Activated naive CD8-positive, alpha-beta T cell treated with anti-CD3 and anti-CD28 coated beads for 36 hours (primary cell): ENCODE measurements around the gene LCE6A. TPM values are rescaled to one million over a fixed set of nuclear protein-coding genes. Genes with fewer than 3 reads are reported as not detected.

Source experiments
- DNase-seq: peaks from one replicate; pipeline ENCODE4 v3.0.0; 2021
- H3K27ac Mint-ChIP-seq: one replicate; pipeline ENCODE4 v1.8.0; 2022; ENCODE audit warnings: mild to moderate bottlenecking, moderate library complexity, mixed read lengths
- H3K27me3 Mint-ChIP-seq: one replicate; pipeline ENCODE4 v1.8.0; 2022; ENCODE audit warnings: mild to moderate bottlenecking, mixed read lengths
- H3K36me3 Mint-ChIP-seq: one replicate; pipeline ENCODE4 v1.8.0; 2021; ENCODE audit warnings: mild to moderate bottlenecking, mixed read lengths
- H3K4me1 Mint-ChIP-seq: one replicate; pipeline ENCODE4 v1.8.0; 2021; ENCODE audit warnings: mixed read lengths
- H3K4me3 Mint-ChIP-seq: one replicate; pipeline ENCODE4 v1.8.0; 2022; ENCODE audit warnings: mild to moderate bottlenecking, moderate library complexity, mixed read lengths
- H3K9me3 Mint-ChIP-seq: one replicate; pipeline ENCODE4 v1.8.0; 2022; ENCODE audit warnings: mixed read lengths
- total RNA-seq, 2 experiments: library from RNA; stranded (reverse); gene quantifications; one replicate each; pipeline ENCODE4 v1.2.3, GENCODE V29; 2021

Gene LCE6A, protein sequence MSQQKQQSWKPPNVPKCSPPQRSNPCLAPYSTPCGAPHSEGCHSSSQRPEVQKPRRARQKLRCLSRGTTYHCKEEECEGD
- total RNA-seq: not detected

- Mint-ChIP-seq H3K9me3 (no peaks in the 10 kb centered on the region), H3K4me1 (no peaks in the 10 kb centered on the region), H3K4me3 (no peak within 1 kb of the TSS), H3K27me3 (peaks cover 9% of the 10 kb centered on the region), H3K36me3 (no peaks in the 10 kb centered on the region), H3K27ac (no peak within 1 kb of the TSS)
- no peak for DNase-seq
Measured at GRCh38 chr1:152842556-152842955, at the start of gene LCE6A. TSS of gene LCE6A (plus strand) at chr1:152842856. CDS start at chr1:152843521, 665 bp downstream.

- H3K27ac Mint-ChIP-seq: no peak overlapping the region
- no peak for DNase-seq
- H3K27me3 Mint-ChIP-seq: peaks cover 25% of the 10 kb centered on the region
- no peaks in the 10 kb centered on the region for H3K9me3 Mint-ChIP-seq
- no peak overlapping the region for H3K4me3 Mint-ChIP-seq
- H3K36me3 Mint-ChIP-seq: no peaks in the 10 kb centered on the region
- H3K4me1 Mint-ChIP-seq: no peaks in the 10 kb centered on the region
Measured at GRCh38 chr1:152795686-152796085, 47.0 kb upstream of the LCE6A start.

- H3K36me3 Mint-ChIP-seq: no peaks in the 10 kb centered on the region
- H3K9me3 Mint-ChIP-seq: no peaks in the 10 kb centered on the region
- H3K4me1 Mint-ChIP-seq: no peaks in the 10 kb centered on the region
- peaks cover 29% of the 10 kb centered on the region for H3K27me3 Mint-ChIP-seq
- no peak for DNase-seq
- H3K27ac Mint-ChIP-seq: no peak within 1 kb of the TSS
- no peak within 1 kb of the TSS for H3K4me3 Mint-ChIP-seq
Measured at GRCh38 chr1:152796421-152796820, 46.2 kb upstream of the LCE6A start, which contains the start of gene LCE1D. TSS of gene LCE1D (plus strand) at chr1:152796721. CDS start at chr1:152797795, 1,074 bp downstream.

DNA sequence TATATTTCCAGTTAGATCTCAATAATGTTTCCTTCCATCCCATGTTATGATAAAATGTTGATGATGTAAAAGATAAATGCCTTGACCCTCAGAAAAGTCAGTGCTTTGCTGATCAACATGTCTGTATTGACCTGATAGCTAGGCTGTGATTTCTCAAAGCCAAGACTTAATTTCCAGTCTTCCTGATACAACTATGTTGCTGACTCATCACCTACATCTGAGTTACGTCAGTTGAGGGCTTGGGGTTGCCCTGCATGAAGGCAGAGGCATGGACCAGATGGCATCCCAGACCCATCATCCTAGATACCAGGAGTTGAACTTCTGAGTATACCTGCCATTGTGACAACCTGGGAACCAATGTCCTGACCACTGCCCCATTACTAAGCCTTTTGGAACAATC is 41.3 kb upstream of the LCE6A start:
- Mint-ChIP-seq H3K4me3 (no peak overlapping the region), H3K27me3 (peaks cover 35% of the 10 kb centered on the region), H3K27ac (no peak overlapping the region), H3K4me1 (no peaks in the 10 kb centered on the region), H3K9me3 (no peaks in the 10 kb centered on the region), H3K36me3 (no peaks in the 10 kb centered on the region)
- DNase-seq: no peak

DNA sequence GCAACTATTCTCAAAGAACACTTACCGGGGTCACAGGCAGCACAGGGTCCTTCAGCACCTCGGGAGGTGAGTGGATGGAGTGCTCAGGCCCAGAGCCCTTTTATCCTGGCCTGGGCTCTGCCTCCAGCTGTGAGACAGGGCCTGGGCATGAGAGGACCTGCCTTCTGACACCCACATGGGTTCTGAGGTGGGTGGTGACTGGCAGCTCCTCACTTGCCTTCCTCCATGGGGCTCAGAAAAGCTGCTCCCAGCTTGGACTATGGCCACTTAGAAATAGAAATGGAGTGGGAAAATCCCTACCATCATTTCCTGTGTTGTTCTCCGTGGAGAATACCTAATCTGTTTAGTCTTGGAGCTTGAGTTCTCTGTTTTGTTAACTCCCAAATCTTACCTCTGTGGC is 36.1 kb upstream of the LCE6A start, which contains the start of gene LCE1C:
Gene LCE1C (minus strand): TSS at position 76 of the 400 bp plus-strand sequence. CDS start 1,173 bp downstream, outside the sequence.
- Mint-ChIP-seq H3K27me3 (peaks cover 11% of the 10 kb centered on the region), H3K4me1 (no peaks in the 10 kb centered on the region), H3K27ac (no peak within 1 kb of the TSS), H3K36me3 (no peaks in the 10 kb centered on the region), H3K9me3 (peaks cover 2% of the 10 kb centered on the region), H3K4me3 (no peak within 1 kb of the TSS)
- no peak for DNase-seq

- peaks cover 2% of the 10 kb centered on the region for H3K9me3 Mint-ChIP-seq
- no peak overlapping the region for H3K4me3 Mint-ChIP-seq
- H3K27me3 Mint-ChIP-seq: peaks cover 14% of the 10 kb centered on the region
- H3K36me3 Mint-ChIP-seq: no peaks in the 10 kb centered on the region
- H3K4me1 Mint-ChIP-seq: no peaks in the 10 kb centered on the region
- no peak for DNase-seq
- no peak overlapping the region for H3K27ac Mint-ChIP-seq
Measured at GRCh38 chr1:152811050-152811449, 31.6 kb upstream of the LCE6A start.

DNA sequence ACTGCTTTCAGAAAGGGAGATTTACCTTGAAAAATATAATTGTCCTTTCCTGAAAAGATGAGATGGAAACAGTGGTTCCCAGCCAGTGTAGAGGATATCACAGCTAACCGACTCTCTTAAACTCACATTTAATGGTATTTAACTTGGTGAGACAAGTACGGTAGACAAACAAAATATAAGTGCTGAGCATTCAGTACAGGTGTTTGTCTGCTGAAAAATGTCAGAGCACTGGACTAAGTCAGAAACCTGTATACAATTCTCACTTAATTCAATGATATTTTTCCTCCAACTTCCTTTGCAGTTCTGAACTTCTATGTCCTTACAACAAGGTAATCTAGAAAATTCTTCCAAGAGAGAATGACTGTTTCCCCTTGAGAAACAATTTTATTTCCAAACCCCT is 31.0 kb upstream of the LCE6A start, which contains the start of gene LCE1B:
Gene LCE1B (plus strand): TSS at position 301 of the 400 bp plus-strand sequence. CDS start 476 bp downstream, outside the sequence.
- no peaks in the 10 kb centered on the region for H3K4me1 Mint-ChIP-seq
- no peaks in the 10 kb centered on the region for H3K36me3 Mint-ChIP-seq
- no peak within 1 kb of the TSS for H3K4me3 Mint-ChIP-seq
- peaks cover 2% of the 10 kb centered on the region for H3K9me3 Mint-ChIP-seq
- H3K27ac Mint-ChIP-seq: no peak within 1 kb of the TSS
- H3K27me3 Mint-ChIP-seq: peaks cover 13% of the 10 kb centered on the region
- DNase-seq: no peak

- no peak overlapping the region for H3K27ac Mint-ChIP-seq
- H3K36me3 Mint-ChIP-seq: no peaks in the 10 kb centered on the region
- peaks cover 14% of the 10 kb centered on the region for H3K27me3 Mint-ChIP-seq
- H3K4me3 Mint-ChIP-seq: no peak overlapping the region
- DNase-seq: no peak
- no peaks in the 10 kb centered on the region for H3K9me3 Mint-ChIP-seq
- no peaks in the 10 kb centered on the region for H3K4me1 Mint-ChIP-seq
Measured at GRCh38 chr1:152817309-152817708, 25.3 kb upstream of the LCE6A start.

DNA sequence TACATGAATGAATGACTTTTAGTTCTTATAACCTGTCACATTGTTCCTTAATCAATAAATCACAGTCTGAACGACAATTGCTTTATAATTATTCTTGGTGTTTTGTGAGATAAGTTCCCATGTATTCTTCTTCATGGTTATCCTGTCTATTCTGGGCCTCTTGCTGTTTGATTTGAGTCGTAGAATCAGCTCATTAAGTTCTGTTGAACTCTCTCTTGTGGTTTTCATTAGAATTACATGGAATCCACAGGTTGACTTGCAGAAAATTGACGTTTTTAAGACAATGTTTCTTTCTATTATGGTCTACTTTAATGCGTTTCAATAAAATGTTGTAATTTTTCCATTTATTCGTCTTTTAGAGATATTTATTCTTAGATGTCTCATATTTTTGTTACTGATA is 19.4 kb upstream of the LCE6A start:
- H3K36me3 Mint-ChIP-seq: no peaks in the 10 kb centered on the region
- H3K9me3 Mint-ChIP-seq: no peaks in the 10 kb centered on the region
- H3K4me1 Mint-ChIP-seq: no peaks in the 10 kb centered on the region
- no peak for DNase-seq
- no peak overlapping the region for H3K4me3 Mint-ChIP-seq
- peaks cover 27% of the 10 kb centered on the region for H3K27me3 Mint-ChIP-seq
- no peak overlapping the region for H3K27ac Mint-ChIP-seq

GRCh38 chr1:152824964-152825363 is 17.7 kb upstream of the LCE6A start:
- Mint-ChIP-seq H3K4me3 (no peak overlapping the region), H3K4me1 (no peaks in the 10 kb centered on the region), H3K36me3 (no peaks in the 10 kb centered on the region), H3K27ac (no peak overlapping the region), H3K27me3 (peaks cover 44% of the 10 kb centered on the region), H3K9me3 (no peaks in the 10 kb centered on the region)
- DNase-seq: no peak

DNA sequence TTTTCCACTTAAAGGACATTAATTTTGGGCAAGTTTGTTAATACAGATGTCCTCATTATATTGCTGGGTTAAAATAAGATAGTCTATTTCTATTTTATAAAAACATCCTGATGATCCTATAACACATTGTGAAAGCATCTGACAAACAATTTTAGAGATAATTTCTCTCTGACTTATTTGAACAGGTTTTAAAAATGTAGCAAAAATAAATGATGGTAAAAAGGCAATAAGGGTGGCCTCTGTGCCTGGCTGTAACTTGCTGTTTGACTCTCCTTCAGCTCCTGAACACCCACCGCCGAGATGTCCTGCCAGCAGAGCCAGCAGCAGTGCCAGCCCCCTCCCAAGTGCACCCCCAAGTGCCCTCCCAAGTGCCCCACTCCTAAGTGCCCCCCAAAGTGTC is 15.5 kb upstream of the LCE6A start, which contains the start of gene LCE1A:
Gene LCE1A (plus strand): TSS at position 301 of the 400 bp plus-strand sequence. CDS start 0 bp downstream, at position 301.
- H3K27ac Mint-ChIP-seq: no peak within 1 kb of the TSS

DNA sequence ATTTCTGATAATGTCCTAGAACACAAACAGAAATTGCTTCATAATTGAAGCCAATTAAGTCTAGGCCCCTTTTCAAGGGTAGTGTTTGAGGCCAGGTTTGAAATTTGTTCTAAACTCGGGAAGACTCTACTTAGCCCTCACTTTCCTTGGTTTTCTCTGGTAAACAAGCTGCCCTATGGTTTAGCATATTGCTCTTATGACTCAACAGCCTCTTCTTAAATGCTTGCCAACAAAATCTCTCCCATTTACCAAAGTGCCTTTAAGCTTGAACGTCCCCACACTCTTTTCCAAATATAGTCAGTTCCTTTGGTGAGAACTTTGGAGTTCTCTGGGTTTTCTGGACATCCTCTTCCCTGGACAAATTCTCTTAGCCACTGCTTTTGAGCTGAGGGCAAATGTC is 5.8 kb upstream of the LCE6A start:
- Mint-ChIP-seq H3K27ac (no peak overlapping the region), H3K27me3 (peaks cover 6% of the 10 kb centered on the region), H3K4me1 (no peaks in the 10 kb centered on the region), H3K9me3 (no peaks in the 10 kb centered on the region), H3K36me3 (no peaks in the 10 kb centered on the region), H3K4me3 (no peak overlapping the region)
- no peak for DNase-seq

More for the DNA sequence above, 15.5 kb upstream of the LCE6A start, which contains the start of gene LCE1A:
- no peaks in the 10 kb centered on the region for H3K36me3 Mint-ChIP-seq
- no peak within 1 kb of the TSS for H3K4me3 Mint-ChIP-seq
- DNase-seq: no peak
- no peaks in the 10 kb centered on the region for H3K4me1 Mint-ChIP-seq
- no peaks in the 10 kb centered on the region for H3K9me3 Mint-ChIP-seq
- peaks cover 56% of the 10 kb centered on the region for H3K27me3 Mint-ChIP-seq

DNA sequence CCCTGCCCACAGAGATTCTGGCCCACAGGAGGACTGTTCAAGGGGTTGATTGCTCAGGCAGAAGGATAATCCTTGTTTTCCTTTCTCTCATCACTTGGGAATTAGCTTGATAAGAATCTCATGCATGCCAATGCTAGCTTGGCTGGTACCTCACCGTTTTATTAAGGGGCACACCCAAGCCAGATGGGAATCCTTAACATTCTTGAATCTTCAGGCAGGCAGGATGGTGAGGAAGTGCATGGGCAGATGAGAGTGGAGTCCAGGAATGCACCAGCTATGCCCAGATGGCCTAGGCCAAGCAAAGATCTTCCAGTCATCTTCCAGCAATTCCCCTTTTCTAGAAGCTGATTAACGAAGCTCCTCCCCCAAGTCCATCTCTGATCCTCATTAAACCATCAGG is 13.0 kb downstream of the LCE6A start:
- H3K27me3 Mint-ChIP-seq: peaks cover 13% of the 10 kb centered on the region
- H3K4me3 Mint-ChIP-seq: no peak overlapping the region
- H3K27ac Mint-ChIP-seq: no peak overlapping the region
- no peaks in the 10 kb centered on the region for H3K9me3 Mint-ChIP-seq
- H3K4me1 Mint-ChIP-seq: no peaks in the 10 kb centered on the region
- DNase-seq: no peak
- H3K36me3 Mint-ChIP-seq: no peaks in the 10 kb centered on the region

DNA sequence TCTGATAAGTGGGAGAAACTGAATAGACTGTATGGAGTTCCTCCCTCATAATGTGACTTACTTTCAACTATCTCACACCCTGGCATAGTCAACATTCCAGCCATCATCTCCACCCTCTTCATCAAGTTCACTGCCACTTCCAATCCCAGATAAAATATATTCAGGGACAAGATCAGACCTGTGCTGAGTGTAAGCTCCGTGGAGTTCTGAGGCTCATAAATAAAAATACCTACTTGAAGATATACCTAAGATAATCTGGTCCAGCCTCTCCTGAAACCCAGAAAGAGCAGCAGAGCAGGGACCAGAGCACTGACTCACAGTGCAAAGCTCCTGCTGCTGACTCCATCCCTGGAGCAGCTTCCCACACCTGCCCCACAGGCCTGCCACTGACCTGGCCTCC is 15.4 kb downstream of the LCE6A start:
- Mint-ChIP-seq H3K27ac (no peak overlapping the region), H3K4me1 (no peaks in the 10 kb centered on the region), H3K9me3 (no peaks in the 10 kb centered on the region), H3K27me3 (peaks cover 23% of the 10 kb centered on the region), H3K36me3 (no peaks in the 10 kb centered on the region), H3K4me3 (no peak overlapping the region)
- no peak for DNase-seq

DNA sequence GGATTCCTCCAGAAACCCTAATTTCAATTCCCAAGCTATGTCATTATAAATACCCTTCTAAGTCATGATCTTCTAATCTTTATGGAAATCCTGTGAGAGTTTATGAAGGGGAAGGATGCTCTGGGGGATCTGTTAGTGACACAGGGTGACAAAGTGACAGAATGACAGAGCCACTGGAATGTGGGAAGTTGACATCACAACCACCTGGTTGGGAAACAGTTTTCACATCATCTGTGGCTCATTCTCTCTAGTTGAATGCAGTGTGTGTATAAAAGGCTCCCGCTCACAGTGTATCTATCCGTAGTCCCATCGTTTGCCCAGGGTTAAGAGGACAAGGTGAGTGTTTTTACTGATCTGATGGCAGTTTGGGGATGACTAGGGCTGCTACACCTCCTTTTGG is 17.0 kb downstream of the LCE6A start, which contains the start of gene LCE7A:
Gene LCE7A (plus strand): TSS at position 301 of the 400 bp plus-strand sequence. CDS start 702 bp downstream, outside the sequence.
- no peaks in the 10 kb centered on the region for H3K4me1 Mint-ChIP-seq
- no peaks in the 10 kb centered on the region for H3K36me3 Mint-ChIP-seq
- DNase-seq: no peak
- peaks cover 17% of the 10 kb centered on the region for H3K27me3 Mint-ChIP-seq
- H3K4me3 Mint-ChIP-seq: no peak within 1 kb of the TSS
- H3K9me3 Mint-ChIP-seq: no peaks in the 10 kb centered on the region
- no peak within 1 kb of the TSS for H3K27ac Mint-ChIP-seq

DNA sequence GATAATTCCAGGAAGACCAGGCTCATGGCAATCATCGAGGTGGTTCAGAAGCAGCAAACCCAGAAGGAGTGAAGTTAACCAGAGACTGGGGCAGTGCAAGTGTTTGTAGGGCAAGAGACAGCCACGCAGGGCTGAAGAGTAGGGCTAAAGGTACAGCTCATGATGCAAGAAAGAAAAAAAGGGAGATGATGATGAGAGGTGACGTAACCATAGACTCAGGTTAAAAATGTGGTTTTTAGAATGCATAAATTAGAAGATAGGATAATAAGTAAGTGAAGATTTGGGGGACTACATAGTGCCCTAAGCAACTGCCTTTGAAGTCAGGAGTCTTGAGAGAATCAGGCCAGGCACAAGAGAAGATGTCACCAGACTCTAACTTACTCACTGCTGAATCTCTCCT is 17.5 kb downstream of the LCE6A start:
- DNase-seq: no peak
- H3K4me3 Mint-ChIP-seq: no peak overlapping the region
- no peaks in the 10 kb centered on the region for H3K4me1 Mint-ChIP-seq
- H3K9me3 Mint-ChIP-seq: no peaks in the 10 kb centered on the region
- H3K27ac Mint-ChIP-seq: no peak overlapping the region
- peaks cover 17% of the 10 kb centered on the region for H3K27me3 Mint-ChIP-seq
- no peaks in the 10 kb centered on the region for H3K36me3 Mint-ChIP-seq
